HepG2 (cell line): ENCODE results near the gene LEPR. TPM values are rescaled to one million over a fixed set of nuclear protein-coding genes. Genes with fewer than 3 reads are reported as not detected.

Experiments
- ATAC-seq: fragments of 200-7000 bp; cut with Tn5 transposase; 3 replicates; pipeline ENCODE4 v1.9.1; 2020; ENCODE audit warnings: mild to moderate bottlenecking, moderate library complexity
- BruUV-seq: library from RNA; stranded (reverse); fragments of 400-500 nt; replicated peaks from 2 replicates; lab custom pipeline; 2021; lab: Mats Ljungman, UMichigan
- CTCF ChIA-PET: fragments of 300-600 bp; formaldehyde crosslinking; extraction: SDS; loops from one replicate; lab custom pipeline; 2021; ENCODE audit warnings: low total read pairs, inconsistent platforms, low intra/inter-chr PET ratio; lab: Yijun Ruan, JAX
- POLR2A ChIA-PET: fragments of 350-600 bp; sonication (Branson Sonifier 250); formaldehyde crosslinking; loops from one replicate; lab custom pipeline; 2020; ENCODE audit warnings: antibody characterized with exemption, inconsistent platforms; lab: Yijun Ruan, JAX
- DNase-seq: peaks from one replicate; pipeline ENCODE4 v3.0.0-alpha.2; 2015; ENCODE audit warnings: low spot score
- FAIRE-seq: peaks from 3 replicates; lab custom pipeline; 2011; peaks lifted over from hg19 to GRCh38; lab: Jason Lieb, UNC
- H2AFZ ChIP-seq: one replicate; pipeline ENCODE4 v1.6.1; 2011; ENCODE audit warnings: low read length, inconsistent platforms
- H3K27ac ChIP-seq: fragments of 300-600 bp; 3 replicates; pipeline ENCODE4 v1.8.0; 2011; ENCODE audit warnings: mixed run types, mild to moderate bottlenecking, mixed read lengths, low read length, inconsistent platforms; ENCODE audit not compliant: insufficient read depth; ENCODE audit errors: extremely low read length
- H3K27me3 ChIP-seq, 2 experiments: fragments of 200-600 bp in 1 of 2; 2 replicates in 1 of 2; 3 replicates in 1 of 2; pipeline versions ENCODE4 v1.6.0 to v1.8.0; 2011; ENCODE audit warnings: low read length in 2 of 2, mild to moderate bottlenecking in 2 of 2, moderate library complexity in 2 of 2, inconsistent platforms in 1 of 2; ENCODE audit not compliant: insufficient read depth in 2 of 2, control insufficient read depth in 1 of 2
- H3K36me3 ChIP-seq, 2 experiments: fragments of 200-600 bp in 1 of 2; replicated peaks in 1 of 2; 2 replicates in 1 of 2; 3 replicates in 1 of 2; pipeline versions ENCODE4 v1.5.1 to v1.8.0; 2011; ENCODE audit warnings: low read length in 2 of 2, inconsistent platforms in 1 of 2; ENCODE audit not compliant: insufficient read depth in 2 of 2, control insufficient read depth in 1 of 2
- H3K4me1 ChIP-seq: 2 replicates; pipeline ENCODE4 v1.5.1; 2012; ENCODE audit warnings: low read length, inconsistent platforms; ENCODE audit not compliant: insufficient read depth
- H3K4me2 ChIP-seq: 2 replicates; pipeline ENCODE4 v1.6.0; 2011; ENCODE audit warnings: low read depth, low read length, inconsistent platforms
- H3K4me3 ChIP-seq, 3 experiments: fragments of 200-600 bp in 1 of 3; sonication (generic), shearing (Covaris generic) in 1 of 3; replicated peaks in 1 of 3; 2 replicates each; pipeline ENCODE4 v1.5.1; 2011 to 2016; ENCODE audit warnings: low read length in 3 of 3, inconsistent platforms in 2 of 3, low read depth in 2 of 3, mild to moderate bottlenecking in 2 of 3, control low read depth in 1 of 3, mixed read lengths in 1 of 3; ENCODE audit not compliant: insufficient read depth in 1 of 3
- H3K79me2 ChIP-seq: one replicate; pipeline ENCODE4 v1.6.1; 2011; ENCODE audit warnings: low read length, inconsistent platforms; ENCODE audit not compliant: insufficient read depth
- H3K9ac ChIP-seq: 2 replicates; pipeline ENCODE4 v1.6.0; 2011; ENCODE audit warnings: mild to moderate bottlenecking, low read depth, low read length, inconsistent platforms; ENCODE audit not compliant: insufficient read depth
- H3K9me3 ChIP-seq: 2 replicates; pipeline ENCODE4 v1.5.1; 2012; ENCODE audit warnings: mild to moderate bottlenecking, low read length
- H4K20me1 ChIP-seq: 2 replicates; pipeline ENCODE4 v1.6.0; 2011; ENCODE audit warnings: inconsistent platforms, mild to moderate bottlenecking, low read length, moderate library complexity; ENCODE audit not compliant: insufficient read depth
- ARID5B ChIP-seq: IDR thresholded peaks from 2 replicates; pipeline ENCODE4 v1.4.0; 2020; ENCODE audit warnings: mild to moderate bottlenecking, missing genetic modification reagents
- FOSL2 ChIP-seq: sonication (generic); formaldehyde crosslinking; IDR thresholded peaks from 2 replicates; pipeline ENCODE4 v1.4.0; 2020; ENCODE audit warnings: missing genetic modification reagents
- FOXP1 ChIP-seq, 2 experiments: fragments of 450-650 bp in 1 of 2; IDR thresholded peaks; 2 replicates each; pipeline ENCODE4 v1.6.1; 2017 to 2018; ENCODE audit warnings: antibody characterized with exemption in 1 of 2
- HNRNPLL ChIP-seq: fragments of 200-400 bp; formaldehyde crosslinking; IDR thresholded peaks from 2 replicates; pipeline ENCODE4 v1.6.1; 2017; ENCODE audit warnings: mild to moderate bottlenecking, low read depth, low read length; ENCODE audit not compliant: poor library complexity, severe bottlenecking
- MTA1 ChIP-seq: sonication (generic); formaldehyde crosslinking; IDR thresholded peaks from 2 replicates; pipeline ENCODE4 v1.4.0; 2020; ENCODE audit warnings: missing genetic modification reagents, mild to moderate bottlenecking, borderline replicate concordance
- MTF1 ChIP-seq: sonication (generic); formaldehyde crosslinking; IDR thresholded peaks from 2 replicates; pipeline ENCODE4 v1.5.0; 2020; ENCODE audit warnings: missing genetic modification reagents
- NCOA2 ChIP-seq: sonication (generic); formaldehyde crosslinking; IDR thresholded peaks from 2 replicates; pipeline ENCODE4 v1.8.0; 2022; ENCODE audit warnings: inconsistent platforms
- NR2F6 ChIP-seq, 2 experiments: IDR thresholded peaks; 2 replicates each; pipeline ENCODE4 v1.6.1; 2016; ENCODE audit warnings: antibody characterized with exemption in 1 of 2, mild to moderate bottlenecking in 1 of 2
- SOX13 ChIP-seq, 3 experiments: fragments of 450-650 bp in 1 of 3; sonication (generic) in 1 of 3; formaldehyde crosslinking in 1 of 3; IDR thresholded peaks in 2 of 3; conservative IDR thresholded peaks in 1 of 3; 2 replicates each; pipeline versions ENCODE4 v1.5.0 to v1.6.1; 2016 to 2020; ENCODE audit warnings: antibody characterized with exemption in 1 of 3, mild to moderate bottlenecking in 1 of 3, missing compliant biosample characterization in 1 of 3, missing genetic modification reagents in 1 of 3, moderate library complexity in 1 of 3
- SOX5 ChIP-seq: IDR thresholded peaks from 2 replicates; pipeline ENCODE4 v1.6.1; 2016; ENCODE audit warnings: borderline replicate concordance
- SOX6 ChIP-seq, 2 experiments: fragments of 450-650 bp in 1 of 2; sonication (generic) in 1 of 2; formaldehyde crosslinking in 1 of 2; IDR thresholded peaks; 2 replicates each; pipeline versions ENCODE4 v1.4.0 to v1.6.1; 2017 to 2020; ENCODE audit warnings: antibody characterized with exemption in 1 of 2, mild to moderate bottlenecking in 1 of 2, missing genetic modification reagents in 1 of 2
- TEAD3 ChIP-seq: optimal IDR thresholded peaks from 2 replicates; pipeline ENCODE3; 2016; ENCODE audit warnings: borderline replicate concordance
- ZFP36 ChIP-seq: fragments of 150-350 bp; IDR thresholded peaks from 2 replicates; pipeline ENCODE4 v1.6.1; 2018; ENCODE audit warnings: borderline replicate concordance, low read length, low read depth; ENCODE audit not compliant: partially characterized antibody
- ZNF3 ChIP-seq: IDR thresholded peaks from 2 replicates; pipeline ENCODE4 v1.7.0; 2017; ENCODE audit warnings: inconsistent platforms
- ZNF317 ChIP-seq: sonication (generic); formaldehyde crosslinking; IDR thresholded peaks from 2 replicates; pipeline ENCODE4 v1.5.0; 2020; ENCODE audit warnings: mild to moderate bottlenecking, missing genetic modification reagents
- ZNF326 ChIP-seq: sonication (generic); formaldehyde crosslinking; IDR thresholded peaks from 2 replicates; pipeline ENCODE4 v1.4.0; 2020; ENCODE audit warnings: missing genetic modification reagents, borderline replicate concordance
- ZNF564 ChIP-seq: sonication (generic); formaldehyde crosslinking; IDR thresholded peaks from 2 replicates; pipeline ENCODE4 v1.8.1; 2023; ENCODE audit warnings: mild to moderate bottlenecking, missing genetic modification reagents
- ZNF792 ChIP-seq: IDR thresholded peaks from 2 replicates; pipeline ENCODE4 v1.6.1; 2016
- WGBS: methylation state at CpG from one replicate; pipeline ENCODE4 v1.1.6; 2017; ENCODE audit warnings: low lambda C conversion rate; 5-methylcytosine and 5-hydroxymethylcytosine counted together
- in situ Hi-C: cut with HindIII; loops from 2 replicates; pipeline ENCODE4 v1.10.0; 2017; ENCODE audit warnings: low pct_unique_long_range_greater_than_20kb; ENCODE audit not compliant: extremely low pct_ligation_motif_present
- intact Hi-C: fragments of 100-400 bp; cut with micrococcal nuclease; formaldehyde crosslinking; loops from one replicate; pipeline ENCODE4 v1.10.0; 2022; ENCODE audit not compliant: unreplicated experiment
- polyA plus RNA-seq, 8 experiments: library from polyadenylated mRNA; depleted of rRNA in 3 of 8; stranded (reverse) in 7 of 8; unstranded in 1 of 8; fragments of >200 nt; fragmentation: Illumina TruSeq in 4 of 8; extraction: Trizol in 4 of 8; gene quantifications; 2 replicates each; pipeline versions ENCODE4 v1.2.1 to v1.2.3, GENCODE V29; 2011 to 2016; ENCODE audit warnings: low read depth in 4 of 8, missing spikeins in 1 of 8, mixed read lengths in 1 of 8; ENCODE audit not compliant: insufficient read depth in 1 of 8
- total RNA-seq, 5 experiments: library from RNA; depleted of rRNA; stranded (reverse); fragments of >200 nt; fragmentation: Illumina TruSeq; extraction: Trizol; gene quantifications; 2 replicates each; pipeline ENCODE4 v1.2.3, GENCODE V29; 2016; ENCODE audit warnings: low read depth in 1 of 5

LEPR gene
- total and polyA plus RNA-seq, 2 of the 13 experiments (the other 11 are each of a cell fraction or from before 2014, with no cell fraction given), result 0.60 to 1.7 TPM

- 83% methylated on average over 3 of the region's 3 CpGs for WGBS
- peaks cover 0 to 44% of the 10 kb centered on the region in 2 experiments; a peak in 4 of 5 replicates for H3K36me3 ChIP-seq
- BruUV-seq, result no TSS peak
- peaks cover 38% of the 10 kb centered on the region for H3K79me2 ChIP-seq
- peak; percentile 82 for DNase-seq
- ATAC-seq, result peak; percentile 15
- no peak overlapping the region for H3K9ac ChIP-seq
- CTCF ChIA-PET, result no interaction called here
- POLR2A ChIA-PET, result interaction anchor here (1.2 kb wide), 1 partner anchor 43 kb away, joined by 5 read pairs; no protein-coding TSS in a partner anchor
- no peak overlapping the region for H3K4me2 ChIP-seq
- no peaks in the 10 kb centered on the region for H4K20me1 ChIP-seq
- TF ChIP-seq SOX6 (IDR thresholded peaks at IDR 0.05), result no peak
- peak; percentile 63 for TF ChIP-seq SOX6 (CRISPR knock-in tag; IDR thresholded peaks at IDR 0.05)
- peak; percentile 30; the same call in 1 of the 2 replicates for TF ChIP-seq NCOA2
- no peak for TF ChIP-seq MTA1
- TF ChIP-seq ZNF564, result no peak
- TF ChIP-seq ZNF792, result no peak
- no peak for TF ChIP-seq HNRNPLL
- TF ChIP-seq FOXP1 (IDR thresholded peaks at IDR 0.05), result no peak
- TF ChIP-seq FOXP1 (CRISPR knock-in tag; IDR thresholded peaks at IDR 0.05), result peak; percentile 68
- TF ChIP-seq ARID5B (CRISPR knock-in tag), result peak; percentile 52
- TF ChIP-seq ZNF326 (CRISPR knock-in tag), result no peak
- no peak for TF ChIP-seq NR2F6 (IDR thresholded peaks at IDR 0.05)
- peak; percentile 17; the same call in 1 of the 2 replicates for TF ChIP-seq NR2F6 (CRISPR knock-in tag; IDR thresholded peaks at IDR 0.05)
- peak; percentile 95 for TF ChIP-seq ZNF3
- peak; percentile 86 for TF ChIP-seq FOSL2 (CRISPR knock-in tag)
- peak; percentile 82 for TF ChIP-seq ZFP36
- no peak for TF ChIP-seq MTF1 (CRISPR knock-in tag)
- 0 out of 2 replicates have a peak, but pooled peaks have one; percentile 44 for TF ChIP-seq ZNF317 (CRISPR knock-in tag)
- TF ChIP-seq TEAD3 (CRISPR knock-in tag), result peak; percentile 70
- no peak for TF ChIP-seq SOX13 (IDR thresholded peaks at IDR 0.05)
- peak in 1 of 2 experiments; percentile 94; a peak in 2 of 4 replicates for TF ChIP-seq SOX13 (CRISPR knock-in tag; conservative IDR thresholded peaks at IDR 0.05 in 1 of 2, IDR thresholded peaks at IDR 0.05 in 1 of 2)
- peak; percentile 90 for TF ChIP-seq SOX5
- intact Hi-C loops, result loop anchor here (10.0 kb wide), 2 partner anchors 281 to 361 kb away; partner anchors contain the start of gene AK4
- H3K27ac ChIP-seq, result peak overlapping the region; percentile 45
- H3K27me3 ChIP-seq, result no peaks in the 10 kb centered on the region; a peak in 1 of 5 replicates
- no peak for FAIRE-seq
- no peaks in the 10 kb centered on the region for H3K9me3 ChIP-seq
- H3K4me3 ChIP-seq, result no peak overlapping the region
- in situ Hi-C loops, result loop anchor here (25.0 kb wide), 1 partner anchor 262 kb away; no protein-coding TSS in a partner anchor
- H2AFZ ChIP-seq, result no peak overlapping the region
- H3K4me1 ChIP-seq, result peaks cover 47% of the 10 kb centered on the region
Observed at GRCh38 chr1:65425697-65426096, 5.2 kb downstream of the LEPR start.
